T-cell (primary cell): ENCODE measurements around the gene EXOC3L4. TPM values are rescaled to one million over a fixed set of nuclear protein-coding genes. Genes with fewer than 3 reads are reported as not detected.

Experiments
- ATAC-seq, 4 experiments: fragments of 200-7000 bp in 3 of 4; fragments of 150-1000 bp in 1 of 4; cut with Tn5 transposase; replicated peaks in 1 of 4; 1 replicate in 3 of 4; 2 replicates in 1 of 4; pipeline ENCODE4 v1.10.0; 2021; ENCODE audit warnings: moderate library complexity in 3 of 4, mild to moderate bottlenecking in 2 of 4, moderate number of reproducible peaks in 1 of 4
- CTCF ChIA-PET, 2 donors: fragments of 300-600 bp; sonication (Branson Sonifier 250); formaldehyde crosslinking; loops; one replicate each; lab custom pipeline; 2022; ENCODE audit warnings: antibody characterized with exemption in 2 of 2; lab: Charles Lee
- POLR2A ChIA-PET, 2 donors: fragments of 300-600 bp; sonication (Branson Sonifier 250); formaldehyde crosslinking; loops; one replicate each; lab custom pipeline; 2022; ENCODE audit warnings: antibody characterized with exemption in 2 of 2; lab: Charles Lee
- DNase-seq, 35 experiments: peaks; one replicate each; pipeline versions ENCODE4 v3.0.0 to v3.0.0-alpha.2; 2013 to 2023
- H3K27ac ChIP-seq: one replicate; pipeline ENCODE4 v1.5.1; 2013; ENCODE audit warnings: low read length
- H3K27me3 ChIP-seq, 2 experiments: replicated peaks in 1 of 2; 1 replicate in 1 of 2; 2 replicates in 1 of 2; pipeline versions ENCODE4 v1.6.1 to v1.7.0; 2013; ENCODE audit warnings: low read length in 1 of 2, mixed read lengths in 1 of 2; ENCODE audit not compliant: control insufficient read depth in 2 of 2, insufficient read depth in 2 of 2; ENCODE audit errors: extremely low read depth in 1 of 2
- H3K36me3 ChIP-seq, 2 donors: 1 replicate in 1 of 2; 2 replicates in 1 of 2; pipeline versions ENCODE4 v1.6.1 to v1.7.0; 2013; ENCODE audit warnings: low read length in 1 of 2; ENCODE audit not compliant: control insufficient read depth in 2 of 2, insufficient read depth in 1 of 2; ENCODE audit errors: extremely low read depth in 1 of 2
- H3K4me1 ChIP-seq, 2 experiments: 1 replicate in 1 of 2; 2 replicates in 1 of 2; pipeline versions ENCODE4 v1.6.1 to v1.7.0; 2013; ENCODE audit warnings: low read length in 2 of 2, mixed read lengths in 1 of 2; ENCODE audit not compliant: insufficient read depth in 2 of 2, control insufficient read depth in 1 of 2; ENCODE audit errors: extremely low read depth in 1 of 2
- H3K4me3 ChIP-seq, 2 donors: 1 replicate in 1 of 2; 2 replicates in 1 of 2; pipeline versions ENCODE4 v1.5.1 to v1.7.0; 2013; ENCODE audit warnings: mild to moderate bottlenecking in 2 of 2, low read length in 1 of 2, moderate library complexity in 1 of 2; ENCODE audit not compliant: control insufficient read depth in 1 of 2; ENCODE audit errors: extremely low read depth in 1 of 2
- H3K9me3 ChIP-seq: 2 replicates; pipeline ENCODE4 v1.7.0; 2013
- H3K27ac Mint-ChIP-seq, 2 donors: one replicate each; pipeline ENCODE4 v1.8.0; 2020 to 2021; ENCODE audit warnings: mild to moderate bottlenecking in 2 of 2, mixed read lengths in 2 of 2
- H3K27me3 Mint-ChIP-seq, 2 donors: one replicate each; pipeline ENCODE4 v1.8.0; 2021 to 2022; ENCODE audit warnings: mixed read lengths in 2 of 2
- H3K36me3 Mint-ChIP-seq: one replicate; pipeline ENCODE4 v1.8.0; 2021; ENCODE audit warnings: mixed read lengths
- H3K4me1 Mint-ChIP-seq, 3 donors: one replicate each; pipeline ENCODE4 v1.8.0; 2020 to 2022; ENCODE audit warnings: mixed read lengths in 3 of 3, mild to moderate bottlenecking in 1 of 3
- H3K4me3 Mint-ChIP-seq, 3 donors: one replicate each; pipeline ENCODE4 v1.8.0; 2020 to 2022; ENCODE audit warnings: mild to moderate bottlenecking in 3 of 3, mixed read lengths in 3 of 3, moderate library complexity in 3 of 3
- H3K9me3 Mint-ChIP-seq, 3 donors: one replicate each; pipeline ENCODE4 v1.8.0; 2020 to 2022; ENCODE audit warnings: mixed read lengths in 3 of 3
- WGBS: methylation state at CpG from one replicate; pipeline ENCODE4 v1.1.5; 2013; ENCODE audit warnings: missing lambda C conversion rate; ENCODE audit not compliant: insufficient coverage; 5-methylcytosine and 5-hydroxymethylcytosine counted together
- total RNA-seq, 35 experiments: library from RNA in 6 of 35; stranded (reverse) in 6 of 35; fragments of 120-200 nt in 1 of 35; gene quantifications; one replicate each; pipeline versions ENCODE4 v1.2.1 to v1.2.4 and lab custom pipeline; 2013 to 2026

Gene EXOC3L4
- total RNA-seq, 5 donors from 2014 or later (not counting 1 experiment from before 2014, with no cell fraction given): 0.25 TPM; not detected in 4

DNA sequence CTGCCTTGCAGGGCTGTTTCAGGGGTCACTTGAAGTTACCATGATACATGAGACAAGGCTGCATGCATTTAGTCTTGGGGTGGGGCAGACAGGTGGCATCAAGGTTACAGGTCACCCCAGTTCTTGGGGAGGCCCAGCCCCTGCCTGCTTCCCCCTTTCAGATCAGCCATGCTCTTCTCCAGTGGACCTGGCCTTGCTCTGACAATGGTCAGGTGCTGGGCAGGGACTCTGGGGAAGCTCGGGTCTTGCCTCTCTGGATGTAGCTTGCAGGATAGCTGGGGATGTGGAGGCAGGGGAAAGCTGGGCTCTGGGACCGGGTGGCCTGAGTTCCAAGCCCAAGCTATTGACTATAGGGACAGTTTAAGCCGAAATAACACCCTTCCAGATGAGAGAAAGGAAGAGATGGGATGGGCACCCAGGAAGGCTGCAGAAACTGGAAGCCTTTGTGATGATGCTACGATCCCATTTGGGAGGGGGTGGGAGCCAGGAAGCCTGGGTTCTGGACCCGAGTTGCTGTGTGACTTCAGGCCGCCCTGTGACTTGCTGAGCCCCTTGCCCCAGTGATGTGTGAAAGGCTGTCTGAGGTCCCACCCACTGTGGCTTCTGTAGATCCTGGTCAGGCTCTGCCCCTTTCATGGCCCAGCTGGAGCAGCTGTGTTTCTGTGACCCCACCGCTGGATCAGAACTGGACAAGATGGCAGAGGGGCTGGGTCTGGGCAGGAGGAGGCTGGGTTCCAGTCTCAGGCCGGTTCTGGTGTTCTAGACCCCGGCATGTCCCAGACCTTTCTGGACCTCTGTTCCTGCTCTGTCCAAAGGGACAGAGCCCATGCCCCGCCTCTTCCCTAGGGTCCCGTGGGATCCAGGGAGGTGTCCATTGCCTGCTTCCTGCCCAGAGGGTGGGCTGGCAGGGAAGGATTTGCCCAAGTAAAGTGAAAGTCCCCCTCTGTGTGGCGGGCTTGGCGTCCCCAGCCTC, 30.9 kb downstream of the EXOC3L4 start:
- no peaks in the 10 kb centered on the region for H3K36me3 ChIP-seq
- H3K9me3 Mint-ChIP-seq: no peaks in the 10 kb centered on the region
- H3K4me1 ChIP-seq: peaks cover 0 to 20% of the 10 kb centered on the region in 2 experiments
- H3K27me3 ChIP-seq: peaks cover 0 to 53% of the 10 kb centered on the region in 2 experiments
- POLR2A ChIA-PET: no interaction called here
- peaks cover 4 to 9% (median 6%) of the 10 kb centered on the region in 3 donors for H3K4me1 Mint-ChIP-seq
- H3K27me3 Mint-ChIP-seq: peaks cover 13 to 25% of the 10 kb centered on the region in 2 donors
- 88% methylated on average over 13 of the region's 13 CpGs for WGBS
- CTCF ChIA-PET: no interaction called here
- no peak overlapping the region for H3K4me3 ChIP-seq
- no peaks in the 10 kb centered on the region for H3K36me3 Mint-ChIP-seq
- no peak for DNase-seq
- no peaks in the 10 kb centered on the region for H3K9me3 ChIP-seq
- H3K27ac ChIP-seq: no peak overlapping the region
- no peak overlapping the region for H3K27ac Mint-ChIP-seq
- H3K4me3 Mint-ChIP-seq: no peak overlapping the region
- no peak for ATAC-seq

DNA sequence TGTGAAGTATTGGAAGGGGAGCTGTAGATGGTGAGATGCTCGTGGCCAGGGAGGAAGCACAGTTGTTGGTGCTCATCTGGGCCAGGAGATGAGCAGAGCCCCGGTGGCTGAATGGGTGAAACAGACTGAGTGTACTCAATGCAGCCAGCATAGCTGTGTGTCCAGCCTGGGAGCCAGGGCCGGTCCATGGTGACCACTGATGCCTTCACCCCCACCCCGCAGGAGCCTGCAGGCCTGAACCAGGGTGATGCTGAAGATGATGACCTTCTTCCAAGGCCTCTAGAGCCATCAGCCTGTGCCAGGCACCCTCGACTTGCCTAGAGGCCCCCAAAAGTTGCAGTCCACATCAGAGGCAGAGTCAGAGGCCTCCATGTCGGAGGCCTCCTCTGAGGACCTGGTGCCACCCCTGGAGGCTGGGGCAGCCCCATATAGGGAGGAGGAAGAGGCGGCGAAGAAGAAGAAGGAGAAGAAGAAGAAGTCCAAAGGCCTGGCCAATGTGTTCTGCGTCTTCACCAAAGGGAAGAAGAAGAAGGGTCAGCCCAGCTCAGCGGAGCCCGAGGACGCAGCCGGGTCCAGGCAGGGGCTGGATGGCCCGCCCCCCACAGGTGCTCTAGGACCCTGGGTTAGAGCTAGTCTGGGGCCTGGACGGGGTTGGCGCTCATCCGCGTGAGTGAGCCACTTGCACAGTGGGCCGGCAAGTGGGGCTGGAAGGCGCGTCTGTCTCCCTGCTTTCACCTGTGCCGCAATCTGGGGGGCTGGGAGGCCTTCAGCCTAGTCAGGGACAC, 31.8 kb downstream of the EXOC3L4 start:
- no peaks in the 10 kb centered on the region for H3K36me3 Mint-ChIP-seq
- ChIA-PET CTCF (no interaction called here), POLR2A (no interaction called here)
- peaks cover 8 to 21% of the 10 kb centered on the region in 2 donors for H3K27me3 Mint-ChIP-seq
- Histone ChIP-seq H3K9me3 (no peaks in the 10 kb centered on the region), H3K4me3 (no peak overlapping the region), H3K27ac (no peak overlapping the region), H3K27me3 (peaks cover 0 to 52% of the 10 kb centered on the region in 2 experiments), H3K4me1 (peaks cover 0 to 20% of the 10 kb centered on the region in 2 experiments), H3K36me3 (no peaks in the 10 kb centered on the region)
- no peak for ATAC-seq
- WGBS: 94% methylated on average over 22 of the region's 22 CpGs
- no peak for DNase-seq
- no peak overlapping the region for H3K4me3 Mint-ChIP-seq
- H3K9me3 Mint-ChIP-seq: no peaks in the 10 kb centered on the region
- peaks cover 4 to 7% (median 6%) of the 10 kb centered on the region in 3 donors for H3K4me1 Mint-ChIP-seq
- no peak overlapping the region for H3K27ac Mint-ChIP-seq

DNA sequence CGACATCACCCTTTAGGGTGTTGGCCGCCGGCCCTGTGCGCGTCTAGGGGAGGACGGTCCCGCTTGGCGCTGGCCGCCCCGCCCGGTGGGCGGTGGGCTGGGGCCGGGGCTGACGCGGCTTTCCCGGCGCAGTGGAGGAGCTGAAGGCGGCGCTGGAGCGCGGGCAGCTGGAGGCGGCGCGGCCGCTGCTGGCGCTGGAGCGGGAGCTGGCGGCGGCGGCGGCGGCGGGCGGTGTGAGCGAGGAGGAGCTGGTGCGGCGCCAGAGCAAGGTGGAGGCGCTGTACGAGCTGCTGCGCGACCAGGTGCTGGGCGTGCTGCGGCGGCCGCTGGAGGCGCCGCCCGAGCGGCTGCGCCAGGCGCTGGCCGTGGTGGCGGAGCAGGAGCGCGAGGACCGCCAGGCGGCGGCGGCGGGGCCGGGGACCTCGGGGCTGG, 32.4 kb downstream of the EXOC3L4 start:
- peaks cover 0 to 47% of the 10 kb centered on the region in 2 experiments for H3K27me3 ChIP-seq
- Mint-ChIP-seq H3K27me3 (peaks cover 8 to 17% of the 10 kb centered on the region in 2 donors), H3K9me3 (no peaks in the 10 kb centered on the region), H3K27ac (no peak overlapping the region), H3K4me3 (no peak overlapping the region), H3K36me3 (no peaks in the 10 kb centered on the region), H3K4me1 (peaks cover 4 to 7% (median 6%) of the 10 kb centered on the region in 3 donors)
- ATAC-seq: no peak
- POLR2A ChIA-PET: interaction anchor here in 1 of 2 donors (0.5 kb wide), 1 partner anchor 430 kb away, joined by 4 read pairs; no protein-coding TSS in a partner anchor
- no peak overlapping the region for H3K4me3 ChIP-seq
- no peak for DNase-seq
- CTCF ChIA-PET: no interaction called here
- H3K36me3 ChIP-seq: no peaks in the 10 kb centered on the region
- H3K4me1 ChIP-seq: peaks cover 0 to 20% of the 10 kb centered on the region in 2 experiments
- no peaks in the 10 kb centered on the region for H3K9me3 ChIP-seq
- 92% methylated on average over 59 of the region's 62 CpGs for WGBS
- no peak overlapping the region for H3K27ac ChIP-seq

DNA sequence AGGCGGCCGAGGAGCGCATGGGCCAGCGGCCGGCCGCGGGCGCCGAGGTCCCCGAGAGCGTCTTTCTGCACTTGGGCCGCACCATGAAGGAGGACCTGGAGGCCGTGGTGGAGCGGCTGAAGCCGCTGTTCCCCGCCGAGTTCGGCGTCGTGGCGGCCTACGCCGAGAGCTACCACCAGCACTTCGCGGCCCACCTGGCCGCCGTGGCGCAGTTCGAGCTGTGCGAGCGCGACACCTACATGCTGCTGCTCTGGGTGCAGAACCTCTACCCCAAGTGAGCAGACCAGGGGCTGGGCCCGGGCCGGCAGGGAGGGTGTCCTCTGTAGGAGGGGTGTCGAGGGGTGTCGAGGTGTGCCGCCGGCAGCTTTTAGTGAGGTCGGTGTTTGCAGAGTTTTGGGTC, 32.8 kb downstream of the EXOC3L4 start:
- 96% methylated on average over 19 of the region's 39 CpGs for WGBS
- no peaks in the 10 kb centered on the region for H3K9me3 Mint-ChIP-seq
- ChIA-PET POLR2A (interaction anchor here in 1 of 2 donors (0.5 kb wide), 1 partner anchor 431 kb away, joined by 4 read pairs; no protein-coding TSS in a partner anchor), CTCF (no interaction called here)
- H3K27ac Mint-ChIP-seq: no peak overlapping the region
- Histone ChIP-seq H3K4me3 (no peak overlapping the region), H3K4me1 (peaks cover 0 to 17% of the 10 kb centered on the region in 2 experiments), H3K9me3 (no peaks in the 10 kb centered on the region), H3K27ac (no peak overlapping the region), H3K36me3 (no peaks in the 10 kb centered on the region), H3K27me3 (peaks cover 0 to 42% of the 10 kb centered on the region in 2 experiments)
- H3K4me3 Mint-ChIP-seq: no peak overlapping the region
- DNase-seq (no peak), ATAC-seq (no peak)
- no peaks in the 10 kb centered on the region for H3K36me3 Mint-ChIP-seq
- peaks cover 4 to 13% of the 10 kb centered on the region in 2 donors for H3K27me3 Mint-ChIP-seq
- H3K4me1 Mint-ChIP-seq: peaks cover 2 to 4% (median 4%) of the 10 kb centered on the region in 3 donors

DNA sequence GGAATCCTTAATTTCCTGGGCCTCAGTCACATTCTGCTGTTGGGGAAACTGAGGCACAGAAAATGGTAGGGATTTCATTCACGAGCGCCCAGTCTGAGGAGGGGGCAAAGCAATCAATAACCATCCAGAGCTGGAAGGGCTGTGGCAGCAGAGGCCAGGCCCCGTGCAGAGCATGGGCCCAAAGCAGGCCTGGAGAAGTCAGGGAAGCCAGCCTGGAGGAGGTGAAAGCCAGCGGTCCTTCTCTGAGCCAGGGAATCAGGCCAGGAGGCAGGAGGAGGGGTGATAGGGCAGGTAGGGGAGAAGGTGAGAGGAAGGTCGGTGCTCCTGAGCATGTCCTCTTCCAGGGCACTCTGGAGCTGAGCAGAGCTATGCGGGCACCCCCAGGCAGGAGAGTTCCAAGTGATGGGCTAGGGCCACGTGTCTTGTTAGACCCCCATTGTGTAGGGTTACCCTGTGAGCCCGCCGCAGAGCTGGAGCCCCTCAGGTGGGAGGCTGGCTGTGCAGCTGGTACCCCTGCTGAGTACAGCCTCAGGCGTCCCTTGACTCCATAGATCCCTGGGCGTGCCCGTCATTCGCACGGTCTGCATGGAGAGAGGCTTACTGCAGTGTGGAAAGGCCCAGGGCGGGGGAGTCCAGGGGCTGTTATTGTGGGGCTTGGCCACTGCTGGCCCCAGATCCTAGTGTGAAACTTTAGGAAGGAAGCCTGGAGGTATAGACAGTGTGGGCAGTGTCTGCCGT, 33.5 kb downstream of the EXOC3L4 start:
- Histone ChIP-seq H3K4me1 (peaks cover 0 to 11% of the 10 kb centered on the region in 2 experiments), H3K9me3 (no peaks in the 10 kb centered on the region), H3K4me3 (no peak overlapping the region), H3K36me3 (no peaks in the 10 kb centered on the region), H3K27ac (no peak overlapping the region), H3K27me3 (peaks cover 0 to 36% of the 10 kb centered on the region in 2 experiments)
- Mint-ChIP-seq H3K27me3 (peaks cover 4 to 13% of the 10 kb centered on the region in 2 donors), H3K9me3 (no peaks in the 10 kb centered on the region), H3K4me1 (peaks cover 2 to 4% (median 4%) of the 10 kb centered on the region in 3 donors), H3K4me3 (no peak overlapping the region), H3K27ac (no peak overlapping the region), H3K36me3 (no peaks in the 10 kb centered on the region)
- DNase-seq (no peak), ATAC-seq (no peak)
- ChIA-PET POLR2A (no interaction called here), CTCF (no interaction called here)
- WGBS: 90% methylated on average over 15 of the region's 16 CpGs
